Tibial nerve (tissue), 4 donors: ENCODE measurements around the gene INO80B. TPM values are rescaled to one million over a fixed set of nuclear protein-coding genes. Genes with fewer than 3 reads are reported as not detected.
A peak's percentile ranks its signal among the peaks of the same experiment; 100 is the strongest.

Source experiments
- DNase-seq, 2 donors: peaks; one replicate each; pipeline ENCODE4 v3.0.0-alpha.2; 2019; ENCODE audit warnings: low spot score in 2 of 2
- H3K27ac ChIP-seq, 4 donors: fragments of 200-600 bp; sonication (generic) in 3 of 4; one replicate each; pipeline ENCODE4 v1.5.1; 2017 to 2019; ENCODE audit warnings: mild to moderate bottlenecking in 1 of 4
- H3K27me3 ChIP-seq, 2 donors: fragments of 200-600 bp; sonication (generic) in 1 of 2; one replicate each; pipeline versions ENCODE4 v1.5.1 to v1.6.0; 2017 to 2019
- H3K36me3 ChIP-seq, 3 donors: fragments of 200-600 bp; sonication (generic); one replicate each; pipeline ENCODE4 v1.5.1; 2018 to 2019
- H3K4me1 ChIP-seq, 4 donors: fragments of 200-600 bp; sonication (generic) in 3 of 4; one replicate each; pipeline ENCODE4 v1.5.1; 2017 to 2019
- H3K4me3 ChIP-seq, 4 donors: fragments of 200-600 bp; sonication (generic) in 3 of 4; one replicate each; pipeline ENCODE4 v1.5.1; 2017 to 2019; ENCODE audit warnings: mild to moderate bottlenecking in 1 of 4, moderate library complexity in 1 of 4
- H3K9me3 ChIP-seq, 4 donors: fragments of 200-600 bp; sonication (generic) in 3 of 4; one replicate each; pipeline ENCODE4 v1.5.1; 2017 to 2019
- EP300 ChIP-seq, 2 donors: sonication (generic); formaldehyde crosslinking; IDR thresholded peaks; one replicate each; pipeline ENCODE4 v1.6.1; 2017; ENCODE audit warnings: antibody characterized with exemption in 2 of 2, mild to moderate bottlenecking in 1 of 2
- POLR2A ChIP-seq, 2 donors: fragments of 450-650 bp; IDR thresholded peaks; one replicate each; pipeline ENCODE4 v1.6.1; 2017; ENCODE audit warnings: antibody characterized with exemption in 2 of 2, mild to moderate bottlenecking in 2 of 2, moderate library complexity in 2 of 2
- WGBS, 2 donors: methylation state at CpG; one replicate each; pipeline ENCODE4 v1.1.5; 2018; 5-methylcytosine and 5-hydroxymethylcytosine counted together
- total RNA-seq, 4 donors: library from RNA; depleted of rRNA; stranded (reverse); fragments of >200 nt; gene quantifications; one replicate each; pipeline ENCODE4 v1.1.0, GENCODE V29; 2016
- TF ChIP-seq, protein P1 (sequence below), 5 experiments: fragments of 200-600 bp in 3 of 5; fragments of 450-650 bp in 2 of 5; sonication (generic) in 3 of 5; IDR thresholded peaks; one replicate each; pipeline ENCODE4 v1.5.1; 2016 to 2019; ENCODE audit warnings: antibody characterized with exemption in 5 of 5, mild to moderate bottlenecking in 3 of 5, moderate library complexity in 2 of 5

Gene INO80B
- total RNA-seq, 4 donors from 2014 or later = 15.1 to 40.6 (median 27.5) TPM

DNA sequence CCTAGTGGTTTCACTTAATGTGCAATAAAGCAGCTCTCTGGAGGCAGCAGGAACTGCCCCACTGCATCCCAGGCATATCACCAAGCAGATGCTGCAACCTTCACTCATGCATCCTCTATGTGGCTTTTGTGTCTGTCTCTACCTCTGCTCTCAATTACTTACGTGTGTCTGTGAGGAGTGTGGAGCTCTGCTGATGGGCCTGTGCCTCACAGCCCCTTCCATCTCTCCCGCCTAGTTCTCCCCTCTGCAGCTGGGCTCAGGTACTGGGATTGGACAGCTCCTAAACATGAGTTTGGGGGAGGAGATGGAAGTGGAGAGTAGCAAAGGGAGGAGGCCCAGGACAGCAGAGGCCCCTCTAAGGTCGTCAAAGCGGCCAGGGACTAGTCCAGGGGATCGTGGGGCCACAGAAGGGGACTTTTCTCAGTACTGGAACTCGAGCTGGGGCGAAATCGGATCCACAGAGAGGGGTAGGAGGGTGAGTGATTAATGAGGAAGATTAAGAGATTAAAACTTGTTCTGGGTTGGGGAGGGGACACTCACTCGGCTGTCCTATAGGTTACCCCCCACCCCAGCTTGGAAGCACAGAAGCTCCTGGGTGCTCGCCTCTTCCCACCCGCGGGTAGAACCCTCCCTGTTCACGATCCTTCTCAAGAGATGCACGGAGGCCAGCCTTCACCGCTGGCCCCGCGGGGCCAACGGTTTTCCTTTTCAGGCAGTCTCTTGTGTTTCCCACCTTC, 46.6 kb downstream of the INO80B start:
- H3K4me3 ChIP-seq = no peak overlapping the region
- TF ChIP-seq POLR2A (IDR thresholded peaks at IDR 0.05) = no peak
- TF ChIP-seq, protein P1, sequence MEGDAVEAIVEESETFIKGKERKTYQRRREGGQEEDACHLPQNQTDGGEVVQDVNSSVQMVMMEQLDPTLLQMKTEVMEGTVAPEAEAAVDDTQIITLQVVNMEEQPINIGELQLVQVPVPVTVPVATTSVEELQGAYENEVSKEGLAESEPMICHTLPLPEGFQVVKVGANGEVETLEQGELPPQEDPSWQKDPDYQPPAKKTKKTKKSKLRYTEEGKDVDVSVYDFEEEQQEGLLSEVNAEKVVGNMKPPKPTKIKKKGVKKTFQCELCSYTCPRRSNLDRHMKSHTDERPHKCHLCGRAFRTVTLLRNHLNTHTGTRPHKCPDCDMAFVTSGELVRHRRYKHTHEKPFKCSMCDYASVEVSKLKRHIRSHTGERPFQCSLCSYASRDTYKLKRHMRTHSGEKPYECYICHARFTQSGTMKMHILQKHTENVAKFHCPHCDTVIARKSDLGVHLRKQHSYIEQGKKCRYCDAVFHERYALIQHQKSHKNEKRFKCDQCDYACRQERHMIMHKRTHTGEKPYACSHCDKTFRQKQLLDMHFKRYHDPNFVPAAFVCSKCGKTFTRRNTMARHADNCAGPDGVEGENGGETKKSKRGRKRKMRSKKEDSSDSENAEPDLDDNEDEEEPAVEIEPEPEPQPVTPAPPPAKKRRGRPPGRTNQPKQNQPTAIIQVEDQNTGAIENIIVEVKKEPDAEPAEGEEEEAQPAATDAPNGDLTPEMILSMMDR (IDR thresholded peaks at IDR 0.05) = no peak
- TF ChIP-seq EP300 (IDR thresholded peaks at IDR 0.05) = no peak
- H3K36me3 ChIP-seq = peaks cover 0 to 24% (median 0%) of the 10 kb centered on the region in 3 donors
- DNase-seq = no peak
- 83 to 84% methylated on average over 18 of the region's 18 CpGs for WGBS, 2 donors
- no peaks in the 10 kb centered on the region for H3K9me3 ChIP-seq
- no peak overlapping the region for H3K27ac ChIP-seq
- H3K4me1 ChIP-seq = peaks cover 0 to 78% (median 39%) of the 10 kb centered on the region in 4 donors
- H3K27me3 ChIP-seq = peaks cover 0 to 56% of the 10 kb centered on the region in 2 donors

DNA sequence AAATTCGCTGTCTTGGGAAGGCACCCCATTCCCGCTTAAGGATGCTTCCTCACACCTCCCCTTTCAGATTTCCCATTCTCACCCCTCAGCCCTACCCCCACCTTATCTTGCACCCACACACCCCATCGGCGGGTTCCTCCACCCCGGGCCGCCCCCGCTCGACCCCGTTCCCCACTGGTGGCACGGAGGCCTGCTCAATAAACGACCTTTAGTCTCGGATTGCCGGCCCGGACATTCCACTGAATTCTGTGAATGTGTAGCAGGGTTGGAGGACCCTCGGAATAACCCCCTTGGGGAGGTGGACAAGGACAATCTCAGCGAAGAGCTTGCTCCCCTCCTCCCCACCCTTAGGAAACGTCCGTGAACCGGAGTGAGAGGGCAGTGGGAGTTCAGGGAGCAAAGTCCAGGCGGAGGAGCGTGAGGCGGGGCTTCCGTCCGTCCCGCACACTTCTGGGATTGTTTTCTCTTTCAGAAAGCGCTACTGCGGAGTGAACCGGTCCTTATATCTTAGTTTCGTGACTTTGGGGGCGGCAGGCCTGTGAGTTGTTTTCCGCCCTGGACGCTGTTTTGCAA, 47.3 kb downstream of the INO80B start:
- Histone ChIP-seq H3K4me1 (peaks cover 0 to 83% (median 44%) of the 10 kb centered on the region in 4 donors), H3K36me3 (peaks cover 0 to 25% (median 0%) of the 10 kb centered on the region in 3 donors), H3K27me3 (peaks cover 0 to 51% of the 10 kb centered on the region in 2 donors), H3K4me3 (peak overlapping the region; percentile 28 to 59 (median 56)), H3K27ac (peak overlapping the region in 3 of 4 donors; percentile 73 to 82 (median 79)), H3K9me3 (no peaks in the 10 kb centered on the region)
- 12 to 17% methylated on average over 32 of the region's 32 CpGs for WGBS, 2 donors
- DNase-seq = no peak
- no peak for TF ChIP-seq EP300 (IDR thresholded peaks at IDR 0.05)
- TF ChIP-seq, protein P1 (IDR thresholded peaks at IDR 0.05) = no peak
- TF ChIP-seq POLR2A (IDR thresholded peaks at IDR 0.05) = no peak

DNA sequence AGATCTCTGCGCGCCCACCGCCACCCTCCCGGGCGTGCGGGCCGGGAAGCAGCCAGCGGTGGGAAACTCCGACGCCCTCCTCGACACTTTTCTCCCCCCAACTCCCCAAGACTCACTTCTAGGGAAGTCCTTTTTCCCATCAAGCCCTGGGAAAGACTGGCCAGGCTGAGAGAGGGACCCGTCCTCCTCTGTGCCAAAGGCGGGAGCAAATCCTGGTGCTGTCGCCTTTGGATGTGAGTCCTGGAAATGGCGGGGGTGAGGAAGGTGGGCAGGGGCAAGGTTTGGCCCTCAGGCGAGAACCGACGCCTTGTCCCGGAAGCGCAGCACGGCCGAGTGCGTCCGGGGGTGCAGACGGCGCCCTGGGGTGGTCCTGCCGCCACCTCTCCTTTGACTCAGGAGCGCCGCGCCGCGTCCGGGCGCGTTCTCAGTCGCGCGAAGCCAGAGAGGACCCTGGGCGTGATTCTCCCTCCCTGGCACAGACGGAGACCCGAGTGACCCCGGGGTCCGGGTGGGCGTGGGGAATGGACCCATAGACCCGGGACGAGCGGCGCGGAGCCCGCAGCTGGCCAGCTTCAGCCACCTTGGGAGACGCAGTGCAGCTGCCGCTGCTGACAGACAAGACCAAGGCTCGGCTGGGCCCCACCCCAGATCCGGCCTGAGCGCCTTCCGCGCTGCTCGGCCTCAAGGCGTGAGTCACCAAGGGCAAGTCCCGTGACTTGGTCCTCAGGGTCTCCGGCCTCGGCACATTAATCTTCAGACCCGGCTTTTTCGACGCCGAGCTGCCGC, 48.0 kb downstream of the INO80B start:
- H3K36me3 ChIP-seq = peaks cover 0 to 25% (median 0%) of the 10 kb centered on the region in 3 donors
- peak; percentile 56 to 74 for DNase-seq
- peaks cover 0 to 44% of the 10 kb centered on the region in 2 donors for H3K27me3 ChIP-seq
- peak overlapping the region; percentile 28 to 59 (median 56) for H3K4me3 ChIP-seq
- peaks cover 0 to 78% (median 39%) of the 10 kb centered on the region in 4 donors for H3K4me1 ChIP-seq
- WGBS, 2 donors = 2 to 8% methylated on average over 38 to 46 of the region's 67 CpGs
- H3K9me3 ChIP-seq = no peaks in the 10 kb centered on the region
- peak; percentile 34 to 36 for TF ChIP-seq POLR2A (IDR thresholded peaks at IDR 0.05)
- TF ChIP-seq, protein P1 (IDR thresholded peaks at IDR 0.05) = peak in 1 of 5 experiments; percentile 27
- peak in 1 of 2 donors; percentile 77 for TF ChIP-seq EP300 (IDR thresholded peaks at IDR 0.05)
- H3K27ac ChIP-seq = peak overlapping the region; percentile 16 to 82 (median 76)

DNA sequence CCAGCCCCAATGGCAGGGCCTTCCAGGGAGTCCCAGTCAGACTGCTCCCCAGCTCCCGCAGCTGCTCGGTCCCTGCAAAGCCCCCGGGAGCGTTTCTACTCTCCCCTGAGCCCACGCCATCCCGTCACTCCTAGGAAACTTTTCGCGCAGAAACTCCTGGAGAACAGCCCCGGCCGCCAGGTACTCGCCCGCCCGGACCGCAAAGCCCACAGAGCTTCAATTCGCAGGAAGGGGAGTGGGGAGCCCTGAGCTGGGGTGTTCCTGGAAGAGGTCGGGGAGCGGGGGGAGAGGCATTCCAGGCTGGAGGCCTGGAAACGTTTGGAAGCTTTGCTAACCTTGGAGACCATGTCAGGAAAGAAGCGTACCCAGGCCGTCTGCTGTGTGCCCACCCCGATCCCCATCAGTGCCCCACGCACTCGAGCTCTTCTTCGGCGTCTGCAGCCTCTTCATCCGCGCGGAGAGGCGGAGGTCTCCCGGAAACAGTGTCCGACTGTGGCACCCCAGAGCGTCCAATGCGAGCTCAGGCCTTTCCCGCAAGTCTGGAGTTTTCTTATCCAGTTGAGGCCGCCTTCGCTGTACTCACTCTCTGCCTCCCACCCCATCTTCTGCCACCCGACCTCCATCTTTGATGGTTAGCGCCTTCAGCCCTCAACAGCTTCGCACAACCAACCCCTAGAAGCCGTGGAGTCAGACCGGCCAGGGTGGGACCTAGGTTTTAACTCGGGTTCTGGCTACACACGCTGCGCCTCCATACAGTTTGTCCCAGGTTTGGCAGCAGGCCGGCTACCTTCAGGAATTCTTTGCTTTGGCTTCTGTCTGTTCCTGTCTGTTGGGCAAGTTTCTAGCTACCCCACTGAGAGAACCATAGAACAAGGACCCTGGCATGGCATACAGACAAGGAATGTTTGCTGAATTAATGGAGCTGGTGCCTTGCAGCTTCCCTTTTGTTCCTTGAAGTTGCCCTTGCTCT, 48.9 kb downstream of the INO80B start:
- peak overlapping the region; percentile 28 to 59 (median 56) for H3K4me3 ChIP-seq
- H3K9me3 ChIP-seq = no peaks in the 10 kb centered on the region
- peak in 1 of 2 donors; percentile 11 for DNase-seq
- peaks cover 0 to 25% (median 0%) of the 10 kb centered on the region in 3 donors for H3K36me3 ChIP-seq
- TF ChIP-seq EP300 (IDR thresholded peaks at IDR 0.05) = no peak
- H3K4me1 ChIP-seq = peaks cover 0 to 75% (median 34%) of the 10 kb centered on the region in 4 donors
- 44 to 52% methylated on average over 45 of the region's 45 CpGs for WGBS, 2 donors
- peaks cover 0 to 36% of the 10 kb centered on the region in 2 donors for H3K27me3 ChIP-seq
- H3K27ac ChIP-seq = peak overlapping the region; percentile 16 to 82 (median 76)
